GM21619 (cell line): ENCODE results near the gene CLEC2L.
"Not testable (repeated sequence)": the region's sequence is repeated elsewhere in the genome, so short reads cannot be mapped to it uniquely, and the experiment has no call there.

Experiments
- ATAC-seq: cut with Tn5 transposase; IDR thresholded peaks from one replicate; pipeline ENCODE4 v1.9.1; 2021; ENCODE audit not compliant: unreplicated experiment

Gene CLEC2L

GRCh38 chr7:139553991-139554700 is 30.7 kb downstream of the CLEC2L start:
- not testable (repeated sequence) for ATAC-seq

- no peak for ATAC-seq
These were observed 34.5 kb downstream of the CLEC2L start for GRCh38 chr7:139557857-139558581.

GRCh38 chr7:139559364-139560105 is 36.0 kb downstream of the CLEC2L start:
- no peak for ATAC-seq

- ATAC-seq, result no peak
These were observed 36.7 kb downstream of the CLEC2L start for GRCh38 chr7:139560199-139560598.

GRCh38 chr7:139560678-139561077 is 37.2 kb downstream of the CLEC2L start:
- no peak for ATAC-seq

- no peak for ATAC-seq
These were observed 39.0 kb downstream of the CLEC2L start for GRCh38 chr7:139562491-139562890.

GRCh38 chr7:139562961-139563565 is 39.6 kb downstream of the CLEC2L start:
- no peak for ATAC-seq

- no peak for ATAC-seq
These were observed 40.4 kb downstream of the CLEC2L start for GRCh38 chr7:139563856-139564255.

- no peak for ATAC-seq
These were observed 42.6 kb downstream of the CLEC2L start for GRCh38 chr7:139566075-139566474.

GRCh38 chr7:139566736-139567646 is 43.5 kb downstream of the CLEC2L start:
- no peak for ATAC-seq

- no peak for ATAC-seq
These were observed 44.3 kb downstream of the CLEC2L start for GRCh38 chr7:139567647-139568345.

- ATAC-seq, result no peak
These were observed 44.8 kb downstream of the CLEC2L start for GRCh38 chr7:139568346-139568675.

- ATAC-seq, result no peak
These were observed 45.5 kb downstream of the CLEC2L start for GRCh38 chr7:139568813-139569490.

GRCh38 chr7:139570119-139570518 is 46.6 kb downstream of the CLEC2L start:
- no peak for ATAC-seq

- ATAC-seq, result no peak
These were observed 47.1 kb downstream of the CLEC2L start for GRCh38 chr7:139570626-139571025.

- ATAC-seq, result no peak
These were observed 47.7 kb downstream of the CLEC2L start for GRCh38 chr7:139571190-139571589.

GRCh38 chr7:139571651-139572050 is 48.2 kb downstream of the CLEC2L start:
- no peak for ATAC-seq

GRCh38 chr7:139572071-139572470 is 48.6 kb downstream of the CLEC2L start:
- ATAC-seq, result no peak

GRCh38 chr7:139572704-139573385 is 49.4 kb downstream of the CLEC2L start:
- no peak for ATAC-seq
